Pancreas (tissue), 10 donors: ENCODE measurements around the gene CLSTN3. TPM values are rescaled to one million over a fixed set of nuclear protein-coding genes. Genes with fewer than 3 reads are reported as not detected.

Source experiments
- ATAC-seq, 4 donors: fragments of 200-7000 bp; cut with Tn5 transposase; one replicate each; pipeline versions ENCODE4 v1.8.0 to v1.9.1; 2020; ENCODE audit warnings: mild to moderate bottlenecking in 4 of 4, moderate library complexity in 4 of 4
- DNase-seq, 6 donors: peaks; one replicate each; pipeline ENCODE4 v3.0.0-alpha.2; 2020
- FAIRE-seq: peaks from 2 replicates; lab custom pipeline; 2012; peaks lifted over from hg19 to GRCh38; lab: Jason Lieb, UNC
- H3K27ac ChIP-seq, 4 donors: fragments of 200-600 bp; sonication (generic); 1 replicate in 3 of 4; 2 replicates in 1 of 4; pipeline versions ENCODE4 v1.5.0 to v1.8.0; 2020
- H3K27me3 ChIP-seq, 4 donors: fragments of 200-600 bp; one replicate each; pipeline ENCODE4 v1.8.0; 2021
- H3K36me3 ChIP-seq, 3 donors: fragments of 200-600 bp; sonication (generic) in 1 of 3; one replicate each; pipeline versions ENCODE4 v1.5.0 to v1.8.0; 2020 to 2021
- H3K4me1 ChIP-seq, 3 donors: fragments of 200-600 bp; one replicate each; pipeline ENCODE4 v1.8.0; 2021
- H3K4me3 ChIP-seq, 4 donors: fragments of 200-600 bp; sonication (generic) in 2 of 4; one replicate each; pipeline versions ENCODE4 v1.5.0 to v1.8.0; 2020 to 2021
- H3K9me3 ChIP-seq, 4 donors: fragments of 200-600 bp; one replicate each; pipeline ENCODE4 v1.8.0; 2021
- WGBS, 2 donors: extraction: QIAGEN DNeasy Blood & Tissue Kit; methylation state at CpG; one replicate each; pipeline ENCODE4 v1.1.7; 2013; 5-methylcytosine and 5-hydroxymethylcytosine counted together
- intact Hi-C, 3 donors: fragments of 100-400 bp; cut with DNase I; formaldehyde crosslinking; loops; one replicate each; pipeline versions ENCODE4 v1.11.1 to v1.14.2; 2022
- polyA plus RNA-seq, 2 donors: library from polyadenylated mRNA; stranded (reverse); fragments of 200-250 nt; gene quantifications; one replicate each; pipeline ENCODE4 v1.2.3, GENCODE V29; 2013
- total RNA-seq, 6 donors: library from RNA; stranded (reverse); fragmentation: NEBNext Ultra II Directional in 4 of 6; extraction: Animal tissue kit (Norgen Biotek cat#: 25700) in 4 of 6; gene quantifications; one replicate each; pipeline versions ENCODE4 v1.2.1 to v1.2.4, GENCODE V29; 2021 to 2023
- TF ChIP-seq, protein P1 (sequence below), 4 donors: fragments of 200-600 bp; sonication (generic) in 3 of 4; IDR thresholded peaks; one replicate each; pipeline versions ENCODE4 v1.5.0 to v1.8.0; 2021; ENCODE audit warnings: antibody characterized with exemption in 4 of 4
- donor health status: healthy with polysubstance abuse.
- donor health status: DM: no; HTN: no; CAD: no; lungs with moderate emphysema.
- donor health status: DM: no; HTN: no; CAD: no.
- donor health status: control.
- donor health status: control.
- donor health status: Bipolar disorder and iron deficiency.
- donor health status: DM: yes; HTN: yes; CAD: no.
- donor health status: DM: no; HTN: no; CAD: no.
- donor health status: DM: no; HTN: no; CAD: no.
- donor health status: DM: yes; HTN: yes; CAD: no.

CLSTN3 gene
- total and polyA plus RNA-seq, 8 donors = 7.8 to 26.2 (median 18.0) TPM

DNA sequence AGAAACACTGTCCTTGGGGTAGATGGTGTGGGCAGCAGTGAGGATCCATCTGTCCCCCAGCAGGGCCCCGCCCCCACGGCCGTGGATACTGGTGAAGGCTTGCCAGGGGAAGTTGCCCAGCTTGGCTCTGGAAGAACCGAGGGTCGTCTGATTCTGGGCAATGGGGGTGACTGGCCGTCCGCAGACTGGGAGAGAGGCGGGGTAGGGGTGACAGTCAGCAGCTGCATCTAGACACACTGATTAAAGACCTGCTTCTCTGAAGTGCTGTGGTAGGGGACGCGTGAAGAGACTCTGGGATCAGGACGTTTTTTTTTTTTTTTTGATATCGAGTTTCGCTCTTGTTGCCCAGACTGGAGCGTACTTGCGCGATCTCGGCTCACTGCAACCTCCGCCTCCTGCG, 33.2 kb upstream of the CLSTN3 start:
- H3K4me3 ChIP-seq = no peak overlapping the region
- H3K9me3 ChIP-seq = no peaks in the 10 kb centered on the region
- TF ChIP-seq, protein P1, sequence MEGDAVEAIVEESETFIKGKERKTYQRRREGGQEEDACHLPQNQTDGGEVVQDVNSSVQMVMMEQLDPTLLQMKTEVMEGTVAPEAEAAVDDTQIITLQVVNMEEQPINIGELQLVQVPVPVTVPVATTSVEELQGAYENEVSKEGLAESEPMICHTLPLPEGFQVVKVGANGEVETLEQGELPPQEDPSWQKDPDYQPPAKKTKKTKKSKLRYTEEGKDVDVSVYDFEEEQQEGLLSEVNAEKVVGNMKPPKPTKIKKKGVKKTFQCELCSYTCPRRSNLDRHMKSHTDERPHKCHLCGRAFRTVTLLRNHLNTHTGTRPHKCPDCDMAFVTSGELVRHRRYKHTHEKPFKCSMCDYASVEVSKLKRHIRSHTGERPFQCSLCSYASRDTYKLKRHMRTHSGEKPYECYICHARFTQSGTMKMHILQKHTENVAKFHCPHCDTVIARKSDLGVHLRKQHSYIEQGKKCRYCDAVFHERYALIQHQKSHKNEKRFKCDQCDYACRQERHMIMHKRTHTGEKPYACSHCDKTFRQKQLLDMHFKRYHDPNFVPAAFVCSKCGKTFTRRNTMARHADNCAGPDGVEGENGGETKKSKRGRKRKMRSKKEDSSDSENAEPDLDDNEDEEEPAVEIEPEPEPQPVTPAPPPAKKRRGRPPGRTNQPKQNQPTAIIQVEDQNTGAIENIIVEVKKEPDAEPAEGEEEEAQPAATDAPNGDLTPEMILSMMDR (IDR thresholded peaks at IDR 0.05) = no peak
- intact Hi-C loops = loop anchor here in 1 of 3 donors (5.0 to 10.0 kb wide), 2 partner anchors 35 to 172 kb away; partner anchors contain the start of genes ATN1 and C1S
- FAIRE-seq (no peak), ATAC-seq (no peak), DNase-seq (no peak)
- 75 to 81% methylated on average over 19 of the region's 19 CpGs for WGBS, 2 donors
- no peaks in the 10 kb centered on the region for H3K27me3 ChIP-seq
- H3K27ac ChIP-seq = no peak overlapping the region
- peaks cover 0 to 13% (median 0%) of the 10 kb centered on the region in 3 donors for H3K36me3 ChIP-seq
- peaks cover 0 to 2% (median 0%) of the 10 kb centered on the region in 3 donors for H3K4me1 ChIP-seq

GRCh38 chr12:7099290-7099996, 30.7 kb upstream of the CLSTN3 start:
- FAIRE-seq (no peak), ATAC-seq (no peak), DNase-seq (peak in 1 of 6 donors; percentile 26)
- no peak overlapping the region for H3K4me3 ChIP-seq
- no peak overlapping the region for H3K27ac ChIP-seq
- WGBS, 2 donors = 82 to 87% methylated on average over 9 of the region's 9 CpGs
- intact Hi-C loops = loop anchor here in 1 of 3 donors (5.0 to 10.0 kb wide), 2 partner anchors 37 to 175 kb away; partner anchors contain the start of genes ATN1 and C1S
- peaks cover 0 to 13% (median 4%) of the 10 kb centered on the region in 3 donors for H3K36me3 ChIP-seq
- no peaks in the 10 kb centered on the region for H3K4me1 ChIP-seq
- TF ChIP-seq, protein P1 (IDR thresholded peaks at IDR 0.05) = no peak
- H3K9me3 ChIP-seq = no peaks in the 10 kb centered on the region
- no peaks in the 10 kb centered on the region for H3K27me3 ChIP-seq

- H3K36me3 ChIP-seq = peaks cover 0 to 13% (median 4%) of the 10 kb centered on the region in 3 donors
- ATAC-seq (no peak), FAIRE-seq (no peak), DNase-seq (peak in 1 of 6 donors; percentile 11)
- TF ChIP-seq, protein P1 (IDR thresholded peaks at IDR 0.05) = no peak
- intact Hi-C loops = loop anchor here in 1 of 3 donors (10.0 kb wide), 1 partner anchor 155 kb away; the partner anchor contains the start of genes C12orf57 and RNU7-1
- H3K27ac ChIP-seq = no peak overlapping the region
- no peak overlapping the region for H3K4me3 ChIP-seq
- no peaks in the 10 kb centered on the region for H3K9me3 ChIP-seq
- WGBS, 2 donors = 73 to 81% methylated on average over 4 of the region's 4 CpGs
- no peaks in the 10 kb centered on the region for H3K4me1 ChIP-seq
- no peaks in the 10 kb centered on the region for H3K27me3 ChIP-seq
These were observed 29.9 kb upstream of the CLSTN3 start for GRCh38 chr12:7100239-7100638.

- Histone ChIP-seq H3K4me3 (no peak overlapping the region), H3K27me3 (no peaks in the 10 kb centered on the region), H3K4me1 (no peaks in the 10 kb centered on the region), H3K27ac (no peak overlapping the region), H3K9me3 (no peaks in the 10 kb centered on the region), H3K36me3 (peaks cover 0 to 13% (median 4%) of the 10 kb centered on the region in 3 donors)
- WGBS, 2 donors = 84% methylated on average over 4 of the region's 4 CpGs
- TF ChIP-seq, protein P1 (IDR thresholded peaks at IDR 0.05) = no peak
- intact Hi-C loops = loop anchor here in 1 of 3 donors (10.0 kb wide), 1 partner anchor 156 kb away; the partner anchor contains the start of genes C12orf57 and RNU7-1
- ATAC-seq = peak in 1 of 4 donors; percentile 11
- DNase-seq = peak in 1 of 6 donors; percentile 16
- FAIRE-seq = no peak
These were observed 29.0 kb upstream of the CLSTN3 start for GRCh38 chr12:7101047-7101693.
